Neural progenitor cell (in vitro differentiated cells): Measurements from ENCODE around the gene ZNF322.

Experiments used
- CTCF ChIP-seq: fragments of 200-600 bp; sonication (generic); IDR thresholded peaks from 2 replicates; pipeline ENCODE4 v1.5.1; 2017; ENCODE audit warnings: antibody characterized with exemption, mild to moderate bottlenecking
- EZH2 ChIP-seq: fragments of 200-600 bp; sonication (generic); IDR thresholded peaks from 2 replicates; pipeline ENCODE4 v1.6.1; 2017; ENCODE audit warnings: antibody characterized with exemption, mild to moderate bottlenecking, moderate library complexity
- EZH2phosphoT487 ChIP-seq: fragments of 200-600 bp; sonication (generic); IDR thresholded peaks from 2 replicates; pipeline ENCODE4 v1.6.1; 2017; ENCODE audit warnings: antibody characterized with exemption

GRCh38 chr6:26609463-26609862, 50.1 kb downstream of the ZNF322 start:
- no peak for TF ChIP-seq CTCF
- TF ChIP-seq EZH2, result no peak
- no peak for TF ChIP-seq EZH2phosphoT487
